PFSK-1 (cell line): ENCODE measurements around the gene HELZ.

Experiments
- POLR2AphosphoS5 ChIP-seq: IDR thresholded peaks from 2 replicates; pipeline ENCODE4 v1.6.1; 2012; ENCODE audit warnings: low read depth, mild to moderate bottlenecking, control low read depth, low read length, moderate library complexity
- REST ChIP-seq, 2 experiments: IDR thresholded peaks; 2 replicates each; pipeline versions ENCODE4 v1.6.1 to v1.8.0; 2011 to 2012; ENCODE audit warnings: low read depth in 2 of 2, low read length in 2 of 2, control low read depth in 1 of 2, inconsistent platforms in 1 of 2, mild to moderate bottlenecking in 1 of 2, moderate library complexity in 1 of 2; ENCODE audit not compliant: insufficient read depth in 1 of 2
- TAF1 ChIP-seq: IDR thresholded peaks from 2 replicates; pipeline ENCODE4 v1.6.1; 2012; ENCODE audit warnings: low read length, control low read depth, borderline replicate concordance; ENCODE audit not compliant: insufficient read depth

DNA sequence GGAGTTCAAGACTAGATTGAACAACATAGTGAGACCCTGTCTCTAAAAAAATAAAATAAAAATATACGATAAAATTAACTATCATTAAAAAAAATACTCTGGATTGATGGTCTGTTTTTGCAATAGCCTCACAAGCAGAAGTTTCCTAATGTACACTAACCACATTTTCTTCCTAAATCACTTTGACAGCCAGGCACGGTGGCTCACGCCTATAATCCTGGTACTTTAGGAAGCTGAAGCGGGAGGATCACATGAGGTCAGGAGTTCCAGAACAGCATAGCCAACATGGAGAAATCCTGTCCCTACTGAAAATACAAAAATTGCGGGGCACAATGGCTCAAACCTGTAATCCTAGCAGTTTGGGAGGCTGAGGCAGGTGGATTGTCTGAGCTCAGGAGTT is 64.7 kb downstream of the HELZ start:
- TF ChIP-seq POLR2AphosphoS5 (no peak), REST (IDR thresholded peaks at IDR 0.05; ENCODE audit: insufficient read depth in 1 of 2, low read depth in 2 of 2, low read length in 2 of 2) (no peak), TAF1 (no peak)
